Sigmoid colon (tissue), 7 donors: ENCODE data around the gene STX3. TPM values are rescaled to one million over a fixed set of nuclear protein-coding genes. Genes with fewer than 3 reads are reported as not detected.

Source experiments
- DNase-seq: peaks from one replicate; pipeline ENCODE4 v3.0.0-alpha.2; 2019
- H3K27ac ChIP-seq, 4 donors: fragments of 200-600 bp; sonication (generic); one replicate each; pipeline ENCODE4 v1.5.1; 2016 to 2019; ENCODE audit warnings: mild to moderate bottlenecking in 1 of 4
- H3K27me3 ChIP-seq, 3 donors: fragments of 200-600 bp; sonication (generic); one replicate each; pipeline ENCODE4 v1.5.1; 2019; ENCODE audit warnings: mild to moderate bottlenecking in 1 of 3
- H3K36me3 ChIP-seq, 4 donors: fragments of 200-600 bp; sonication (generic); one replicate each; pipeline ENCODE4 v1.5.1; 2016 to 2019
- H3K4me1 ChIP-seq, 4 donors: fragments of 200-600 bp; sonication (generic); one replicate each; pipeline ENCODE4 v1.5.1; 2017 to 2019
- H3K4me3 ChIP-seq, 4 donors: fragments of 200-600 bp; sonication (generic); one replicate each; pipeline ENCODE4 v1.5.1; 2017 to 2019; ENCODE audit warnings: mild to moderate bottlenecking in 2 of 4, moderate library complexity in 1 of 4
- H3K9me3 ChIP-seq, 4 donors: fragments of 200-600 bp in 3 of 4; sonication (generic) in 3 of 4; one replicate each; pipeline versions ENCODE4 v1.5.1 to v1.6.1; 2013 to 2019
- CTCF ChIP-seq, 4 experiments: fragments of 450-650 bp in 3 of 4; fragments of 200-600 bp in 1 of 4; IDR thresholded peaks; one replicate each; pipeline ENCODE4 v1.5.1; 2016 to 2019; ENCODE audit warnings: antibody characterized with exemption in 4 of 4, mild to moderate bottlenecking in 3 of 4, moderate library complexity in 2 of 4
- EP300 ChIP-seq, 4 donors: sonication (generic); formaldehyde crosslinking; IDR thresholded peaks; one replicate each; pipeline ENCODE4 v1.6.1; 2017; ENCODE audit warnings: antibody characterized with exemption in 4 of 4
- POLR2A ChIP-seq, 2 donors: fragments of 450-650 bp; IDR thresholded peaks; one replicate each; pipeline ENCODE4 v1.6.1; 2016; ENCODE audit warnings: antibody characterized with exemption in 2 of 2, mild to moderate bottlenecking in 2 of 2, moderate library complexity in 2 of 2
- POLR2AphosphoS5 ChIP-seq, 4 donors: sonication (generic); formaldehyde crosslinking; IDR thresholded peaks; one replicate each; pipeline ENCODE4 v1.6.1; 2017; ENCODE audit warnings: antibody characterized with exemption in 4 of 4
- WGBS, 2 donors: extraction: QIAGEN DNeasy Blood & Tissue Kit; methylation state at CpG; one replicate each; pipeline ENCODE4 v1.1.7; 2013; 5-methylcytosine and 5-hydroxymethylcytosine counted together
- intact Hi-C: fragments of 100-400 bp; cut with DNase I; formaldehyde crosslinking; loops from one replicate; pipeline ENCODE4 v1.15.1; 2023
- polyA plus RNA-seq, 3 donors: library from polyadenylated mRNA; stranded (reverse); fragments of 200-250 nt; gene quantifications; one replicate each; pipeline ENCODE4 v1.2.3, GENCODE V29; 2013
- total RNA-seq, 4 donors: library from RNA; depleted of rRNA; stranded (reverse); fragments of >200 nt; gene quantifications; one replicate each; pipeline ENCODE4 v1.1.0, GENCODE V29; 2016
- donor health status: healthy with polysubstance abuse.
- donor health status: Bipolar disorder and iron deficiency.
- donor health status: healthy.

STX3 gene
- total and polyA plus RNA-seq, 7 donors: 9.7 to 120 (median 19.3) TPM

- DNase-seq: no peak
- WGBS, 2 donors: 78 to 88% methylated on average over 3 of the region's 3 CpGs
- Histone ChIP-seq H3K4me3 (no peak overlapping the region), H3K9me3 (no peaks in the 10 kb centered on the region), H3K27me3 (peaks cover 0 to 3% (median 0%) of the 10 kb centered on the region in 3 donors), H3K27ac (no peak overlapping the region), H3K36me3 (no peaks in the 10 kb centered on the region), H3K4me1 (no peaks in the 10 kb centered on the region)
- intact Hi-C loops: no loop called here
- TF ChIP-seq POLR2AphosphoS5 (IDR thresholded peaks at IDR 0.05): no peak
- no peak for TF ChIP-seq CTCF (IDR thresholded peaks at IDR 0.05)
- TF ChIP-seq POLR2A (IDR thresholded peaks at IDR 0.05): no peak
- TF ChIP-seq EP300 (IDR thresholded peaks at IDR 0.05): no peak
Observed at GRCh38 chr11:59710136-59710847, 44.9 kb upstream of the STX3 start.

- Histone ChIP-seq H3K4me3 (no peak within 1 kb of the TSS), H3K9me3 (no peaks in the 10 kb centered on the region), H3K4me1 (no peaks in the 10 kb centered on the region), H3K36me3 (no peaks in the 10 kb centered on the region), H3K27ac (no peak within 1 kb of the TSS), H3K27me3 (no peaks in the 10 kb centered on the region)
- no peak for TF ChIP-seq CTCF (IDR thresholded peaks at IDR 0.05)
- no peak for TF ChIP-seq POLR2AphosphoS5 (IDR thresholded peaks at IDR 0.05)
- TF ChIP-seq EP300 (IDR thresholded peaks at IDR 0.05): no peak
- TF ChIP-seq POLR2A (IDR thresholded peaks at IDR 0.05): no peak
- WGBS, 2 donors: 89 to 95% methylated on average over 2 of the region's 2 CpGs
- DNase-seq: no peak
- intact Hi-C loops: no loop called here
Observed at GRCh38 chr11:59713745-59714144, 41.4 kb upstream of the STX3 start, which contains the start of gene OR10V1. TSS of gene OR10V1 (minus strand) at chr11:59713845. CDS start at chr11:59713845, 0 bp downstream.

GRCh38 chr11:59716051-59716450 is 39.1 kb upstream of the STX3 start:
- H3K4me1 ChIP-seq: no peaks in the 10 kb centered on the region
- H3K27ac ChIP-seq: no peak overlapping the region
- intact Hi-C loops: no loop called here
- no peaks in the 10 kb centered on the region for H3K27me3 ChIP-seq
- WGBS, 2 donors: 76 to 88% methylated on average over 3 of the region's 3 CpGs
- TF ChIP-seq POLR2AphosphoS5 (IDR thresholded peaks at IDR 0.05) (no peak), POLR2A (IDR thresholded peaks at IDR 0.05) (no peak), EP300 (IDR thresholded peaks at IDR 0.05) (no peak), CTCF (IDR thresholded peaks at IDR 0.05) (no peak)
- H3K9me3 ChIP-seq: no peaks in the 10 kb centered on the region
- no peak overlapping the region for H3K4me3 ChIP-seq
- H3K36me3 ChIP-seq: no peaks in the 10 kb centered on the region
- DNase-seq: no peak

- intact Hi-C loops: no loop called here
- no peaks in the 10 kb centered on the region for H3K4me1 ChIP-seq
- H3K36me3 ChIP-seq: no peaks in the 10 kb centered on the region
- no peak overlapping the region for H3K4me3 ChIP-seq
- no peak for DNase-seq
- no peak overlapping the region for H3K27ac ChIP-seq
- TF ChIP-seq POLR2AphosphoS5 (IDR thresholded peaks at IDR 0.05): no peak
- no peak for TF ChIP-seq CTCF (IDR thresholded peaks at IDR 0.05)
- no peak for TF ChIP-seq POLR2A (IDR thresholded peaks at IDR 0.05)
- TF ChIP-seq EP300 (IDR thresholded peaks at IDR 0.05): no peak
- H3K27me3 ChIP-seq: no peaks in the 10 kb centered on the region
- 67 to 83% methylated on average over 2 of the region's 2 CpGs for WGBS, 2 donors
- no peaks in the 10 kb centered on the region for H3K9me3 ChIP-seq
Observed at GRCh38 chr11:59719556-59719955, 35.6 kb upstream of the STX3 start.

GRCh38 chr11:59724066-59724465 is 31.1 kb upstream of the STX3 start:
- no peak for DNase-seq
- TF ChIP-seq POLR2A (IDR thresholded peaks at IDR 0.05) (no peak), CTCF (IDR thresholded peaks at IDR 0.05) (no peak), POLR2AphosphoS5 (IDR thresholded peaks at IDR 0.05) (no peak), EP300 (IDR thresholded peaks at IDR 0.05) (no peak)
- no peaks in the 10 kb centered on the region for H3K9me3 ChIP-seq
- H3K27ac ChIP-seq: no peak overlapping the region
- intact Hi-C loops: no loop called here
- H3K4me3 ChIP-seq: no peak overlapping the region
- no peaks in the 10 kb centered on the region for H3K36me3 ChIP-seq
- no peaks in the 10 kb centered on the region for H3K4me1 ChIP-seq
- no peaks in the 10 kb centered on the region for H3K27me3 ChIP-seq
- 77 to 88% methylated on average over 3 of the region's 3 CpGs for WGBS, 2 donors
